Left lung (tissue), 10 donors: ENCODE measurements around the gene TRPM1. TPM values are rescaled to one million over a fixed set of nuclear protein-coding genes. Genes with fewer than 3 reads are reported as not detected.

Source experiments
- ATAC-seq: fragments of 200-7000 bp; cut with Tn5 transposase; one replicate; pipeline ENCODE4 v1.9.1; 2020; ENCODE audit warnings: moderate library complexity
- DNase-seq, 4 donors: peaks; one replicate each; pipeline ENCODE4 v3.0.0-alpha.2; 2013 to 2020
- H3K27ac ChIP-seq, 2 donors: fragments of 200-600 bp; sonication (generic) in 1 of 2; one replicate each; pipeline versions ENCODE4 v1.5.0 to v1.8.0; 2020 to 2021
- H3K27me3 ChIP-seq, 2 donors: fragments of 200-600 bp; sonication (generic) in 1 of 2; one replicate each; pipeline versions ENCODE4 v1.5.0 to v1.8.0; 2020 to 2021
- H3K36me3 ChIP-seq, 2 donors: fragments of 200-600 bp; sonication (generic) in 1 of 2; one replicate each; pipeline versions ENCODE4 v1.5.0 to v1.8.0; 2020 to 2021
- H3K4me1 ChIP-seq, 2 donors: fragments of 200-600 bp; one replicate each; pipeline ENCODE4 v1.8.0; 2021
- H3K4me3 ChIP-seq, 2 donors: fragments of 200-600 bp; sonication (generic) in 1 of 2; one replicate each; pipeline versions ENCODE4 v1.5.0 to v1.8.0; 2020 to 2021; ENCODE audit warnings: mild to moderate bottlenecking in 1 of 2
- H3K9me3 ChIP-seq, 2 donors: fragments of 200-600 bp; sonication (generic) in 1 of 2; one replicate each; pipeline versions ENCODE4 v1.5.0 to v1.8.0; 2020 to 2021
- CTCF ChIP-seq, 2 donors: fragments of 200-600 bp; sonication (generic) in 1 of 2; IDR thresholded peaks; one replicate each; pipeline versions ENCODE4 v1.5.0 to v1.8.0; 2021; ENCODE audit warnings: antibody characterized with exemption in 2 of 2
- intact Hi-C, 2 donors: fragments of 100-400 bp; cut with DNase I; formaldehyde crosslinking; loops; one replicate each; pipeline versions ENCODE4 v1.11.2 to v1.14.2; 2022
- polyA plus RNA-seq, 6 donors: library from polyadenylated mRNA; unstranded; fragments of 120-200 nt; gene quantifications; one replicate each; pipeline ENCODE4 v1.2.1, GENCODE V29; 2013; ENCODE audit not compliant: insufficient read length in 6 of 6
- total RNA-seq, 2 donors: library from RNA; stranded (reverse); fragmentation: NEBNext Ultra II Directional; extraction: Animal tissue kit (Norgen Biotek cat#: 25700); gene quantifications; one replicate each; pipeline ENCODE4 v1.2.1, GENCODE V29; 2021
- donor health status: DM: no; HTN: yes; CAD: no.
- donor health status: DM: no; HTN: no; CAD: no.

TRPM1 gene
- total and polyA plus RNA-seq, 8 donors = 0.03 to 0.04 TPM; not detected in 6

DNA sequence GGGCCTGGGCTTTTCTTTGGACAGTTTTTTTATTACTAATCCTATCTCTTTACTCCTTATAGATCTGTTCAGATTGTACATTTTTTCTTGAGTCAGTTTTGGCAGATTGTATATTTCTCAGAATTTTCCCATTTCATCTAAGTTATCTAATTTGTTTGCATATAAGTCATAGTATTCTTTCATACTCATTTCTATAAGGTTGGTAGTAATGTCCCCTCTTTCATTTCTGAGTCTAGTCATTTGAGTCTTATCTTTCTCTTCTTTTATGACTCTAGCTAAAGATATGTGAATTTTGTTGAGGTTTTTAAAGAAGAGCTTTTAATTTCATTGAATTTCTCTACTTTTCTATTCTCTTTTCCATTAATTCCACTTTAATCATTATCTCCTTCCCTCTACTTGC is 27.2 kb downstream of the TRPM1 start:
- TF ChIP-seq CTCF (IDR thresholded peaks at IDR 0.05) = no peak
- Histone ChIP-seq H3K4me1 (no peaks in the 10 kb centered on the region), H3K36me3 (no peaks in the 10 kb centered on the region), H3K27me3 (no peaks in the 10 kb centered on the region), H3K27ac (no peak overlapping the region), H3K9me3 (no peaks in the 10 kb centered on the region), H3K4me3 (no peak overlapping the region)
- no peak for DNase-seq
- ATAC-seq = no peak
- intact Hi-C loops = no loop called here

- no peak for DNase-seq
- Histone ChIP-seq H3K36me3 (no peaks in the 10 kb centered on the region), H3K4me3 (no peak overlapping the region), H3K27ac (no peak overlapping the region), H3K27me3 (no peaks in the 10 kb centered on the region), H3K4me1 (no peaks in the 10 kb centered on the region), H3K9me3 (no peaks in the 10 kb centered on the region)
- intact Hi-C loops = no loop called here
- ATAC-seq = no peak
- no peak for TF ChIP-seq CTCF (IDR thresholded peaks at IDR 0.05)
These were observed 30.7 kb downstream of the TRPM1 start for GRCh38 chr15:31070867-31071266.

DNA sequence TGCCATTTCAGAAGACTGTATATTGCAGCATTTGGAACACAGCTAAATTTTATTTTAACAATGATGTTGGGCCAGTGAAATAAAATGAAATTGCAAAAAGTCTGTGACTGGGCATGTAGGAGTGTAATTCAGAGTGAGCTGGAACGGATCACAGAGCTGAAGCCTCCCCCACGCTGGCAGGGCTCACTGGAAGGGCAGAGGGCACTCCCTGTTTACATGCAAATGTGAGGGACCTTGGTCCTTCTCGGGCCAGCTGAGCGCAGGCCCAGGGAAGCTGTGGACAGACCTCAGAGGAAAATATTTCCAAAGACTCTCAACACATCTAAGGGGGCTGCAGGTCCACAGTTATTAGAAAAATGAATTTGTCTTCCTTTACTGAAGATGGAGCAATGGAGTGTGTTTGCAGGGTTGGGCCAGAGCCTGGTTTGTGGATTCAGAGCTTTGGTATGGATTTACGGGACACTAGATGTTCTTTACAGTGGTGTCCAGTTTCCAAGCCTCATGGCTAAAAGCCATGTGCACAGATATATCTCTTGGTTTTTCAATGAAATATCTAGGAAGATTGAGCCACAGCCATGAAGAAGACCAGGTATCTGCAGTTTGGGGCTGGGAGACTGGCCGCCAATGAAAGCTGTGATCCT is 32.0 kb downstream of the TRPM1 start:
- ATAC-seq (peak; percentile 42), DNase-seq (no peak)
- Histone ChIP-seq H3K27ac (no peak overlapping the region), H3K4me3 (no peak overlapping the region), H3K36me3 (no peaks in the 10 kb centered on the region), H3K9me3 (no peaks in the 10 kb centered on the region), H3K27me3 (no peaks in the 10 kb centered on the region), H3K4me1 (no peaks in the 10 kb centered on the region)
- TF ChIP-seq CTCF (IDR thresholded peaks at IDR 0.05) = no peak
- intact Hi-C loops = no loop called here

- Histone ChIP-seq H3K36me3 (no peaks in the 10 kb centered on the region), H3K4me3 (no peak overlapping the region), H3K27ac (no peak overlapping the region), H3K4me1 (no peaks in the 10 kb centered on the region), H3K9me3 (no peaks in the 10 kb centered on the region), H3K27me3 (no peaks in the 10 kb centered on the region)
- no peak for TF ChIP-seq CTCF (IDR thresholded peaks at IDR 0.05)
- intact Hi-C loops = no loop called here
- DNase-seq = no peak
- no peak for ATAC-seq
These were observed 33.5 kb downstream of the TRPM1 start for GRCh38 chr15:31067890-31068603.

DNA sequence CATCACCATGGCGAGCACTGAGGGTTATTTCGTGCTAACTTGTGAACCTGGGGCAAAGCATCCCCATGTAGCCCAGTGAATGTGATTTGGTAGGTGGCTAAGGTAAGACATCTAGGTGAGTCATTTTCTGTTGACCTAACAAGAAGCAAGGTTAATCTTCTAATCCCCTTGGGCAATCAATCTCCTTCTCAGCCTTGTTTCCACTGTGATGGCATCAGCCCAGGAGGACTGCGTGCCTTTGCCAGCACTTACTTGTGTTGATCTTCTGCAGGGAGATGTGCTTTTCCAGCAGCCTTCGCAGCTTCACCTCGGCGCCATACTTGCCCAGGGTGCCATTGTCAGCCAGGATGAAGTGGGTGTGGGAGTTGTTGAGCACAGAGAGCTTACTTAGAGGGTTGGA is 35.7 kb downstream of the TRPM1 start:
- intact Hi-C loops = no loop called here
- no peak for TF ChIP-seq CTCF (IDR thresholded peaks at IDR 0.05)
- H3K4me1 ChIP-seq = no peaks in the 10 kb centered on the region
- no peak overlapping the region for H3K4me3 ChIP-seq
- H3K9me3 ChIP-seq = no peaks in the 10 kb centered on the region
- ATAC-seq (no peak), DNase-seq (no peak)
- no peaks in the 10 kb centered on the region for H3K36me3 ChIP-seq
- no peaks in the 10 kb centered on the region for H3K27me3 ChIP-seq
- H3K27ac ChIP-seq = no peak overlapping the region
